ENCODE data around the gene OR2T11. TPM values are rescaled to one million over a fixed set of nuclear protein-coding genes. Genes with fewer than 3 reads are reported as not detected.
"Not testable (repeated sequence)": the region's sequence is repeated elsewhere in the genome, so short reads cannot be mapped to it uniquely, and the experiment has no call there.

The OR2T11 gene
- total RNA-seq, 1 experiment from 2014 or later, result not detected

- Histone ChIP-seq H3K4me1 (ENCODE audit: insufficient read depth, low read length, poor library complexity, severe bottlenecking) (no peaks in the 10 kb centered on the region), H3K27ac (ENCODE audit: low read depth, low read length, poor library complexity, severe bottlenecking) (no peak overlapping the region), H3K27me3 (replicated peaks; ENCODE audit: insufficient read depth, low read depth, low read length, poor library complexity) (no peaks in the 10 kb centered on the region), H3K36me3 (ENCODE audit: insufficient read depth, low read length, poor library complexity, severe bottlenecking) (no peaks in the 10 kb centered on the region), H3K9me3 (ENCODE audit: low read depth, low read length, poor library complexity, severe bottlenecking) (no peaks in the 10 kb centered on the region), H3K4me3 (ENCODE audit: low read depth, low read length, poor library complexity, severe bottlenecking) (no peak overlapping the region)
- no TSS peak for BruUV-seq (replicated peaks)
- ChIA-PET POLR2A (ENCODE audit: low non-redundant PET) (no interaction called here), CTCF (no interaction called here)
- TF ChIP-seq EZH2 (IDR thresholded peaks at IDR 0.05; ENCODE audit: borderline replicate concordance, low read depth, low read length, poor library complexity, severe bottlenecking) (no peak), CTCF (conservative IDR thresholded peaks at IDR 0.05; ENCODE audit: low read depth, low read length) (no peak)
- intact Hi-C loops (cut with micrococcal nuclease; ENCODE audit: unreplicated experiment), result no loop called here
- no peak for DNase-seq (ENCODE audit: low spot score)
Measured at GRCh38 chr1:248589334-248589733, 45.6 kb downstream of the OR2T11 start.

GRCh38 chr1:248585266-248585665, 49.6 kb downstream of the OR2T11 start:
- intact Hi-C loops (cut with micrococcal nuclease; ENCODE audit: unreplicated experiment), result no loop called here
- no peak for DNase-seq (ENCODE audit: low spot score)
- ChIA-PET CTCF (no interaction called here), POLR2A (ENCODE audit: low non-redundant PET) (no interaction called here)
- BruUV-seq (replicated peaks), result no TSS peak
- Histone ChIP-seq H3K27me3 (replicated peaks; ENCODE audit: insufficient read depth, low read depth, low read length, poor library complexity) (no peaks in the 10 kb centered on the region), H3K9me3 (ENCODE audit: low read depth, low read length, poor library complexity, severe bottlenecking) (no peaks in the 10 kb centered on the region), H3K4me1 (ENCODE audit: insufficient read depth, low read length, poor library complexity, severe bottlenecking) (no peaks in the 10 kb centered on the region), H3K4me3 (ENCODE audit: low read depth, low read length, poor library complexity, severe bottlenecking) (no peak overlapping the region), H3K27ac (ENCODE audit: low read depth, low read length, poor library complexity, severe bottlenecking) (no peak overlapping the region), H3K36me3 (ENCODE audit: insufficient read depth, low read length, poor library complexity, severe bottlenecking) (no peaks in the 10 kb centered on the region)
- TF ChIP-seq CTCF (conservative IDR thresholded peaks at IDR 0.05; ENCODE audit: low read depth, low read length), result no peak
- TF ChIP-seq EZH2 (IDR thresholded peaks at IDR 0.05; ENCODE audit: borderline replicate concordance, low read depth, low read length, poor library complexity, severe bottlenecking), result no peak

GRCh38 chr1:248576260-248576980, 58.5 kb downstream of the OR2T11 start:
- ChIA-PET POLR2A (ENCODE audit: low non-redundant PET) (no interaction called here), CTCF (interaction anchor here (0.7 kb wide), 1 partner anchor 174 kb away, joined by 9 read pairs; no protein-coding TSS in a partner anchor)
- Histone ChIP-seq H3K27ac (ENCODE audit: low read depth, low read length, poor library complexity, severe bottlenecking) (no peak overlapping the region), H3K27me3 (replicated peaks; ENCODE audit: insufficient read depth, low read depth, low read length, poor library complexity) (no peaks in the 10 kb centered on the region), H3K4me3 (ENCODE audit: low read depth, low read length, poor library complexity, severe bottlenecking) (no peak overlapping the region), H3K36me3 (ENCODE audit: insufficient read depth, low read length, poor library complexity, severe bottlenecking) (no peaks in the 10 kb centered on the region), H3K9me3 (ENCODE audit: low read depth, low read length, poor library complexity, severe bottlenecking) (no peaks in the 10 kb centered on the region), H3K4me1 (ENCODE audit: insufficient read depth, low read length, poor library complexity, severe bottlenecking) (peaks cover 19% of the 10 kb centered on the region)
- no peak for TF ChIP-seq EZH2 (IDR thresholded peaks at IDR 0.05; ENCODE audit: borderline replicate concordance, low read depth, low read length, poor library complexity, severe bottlenecking)
- TF ChIP-seq CTCF (conservative IDR thresholded peaks at IDR 0.05; ENCODE audit: low read depth, low read length), result no peak
- BruUV-seq (replicated peaks), result no TSS peak
- intact Hi-C loops (cut with micrococcal nuclease; ENCODE audit: unreplicated experiment), result no loop called here
- peak; percentile 44 for DNase-seq (ENCODE audit: low spot score)

DNA sequence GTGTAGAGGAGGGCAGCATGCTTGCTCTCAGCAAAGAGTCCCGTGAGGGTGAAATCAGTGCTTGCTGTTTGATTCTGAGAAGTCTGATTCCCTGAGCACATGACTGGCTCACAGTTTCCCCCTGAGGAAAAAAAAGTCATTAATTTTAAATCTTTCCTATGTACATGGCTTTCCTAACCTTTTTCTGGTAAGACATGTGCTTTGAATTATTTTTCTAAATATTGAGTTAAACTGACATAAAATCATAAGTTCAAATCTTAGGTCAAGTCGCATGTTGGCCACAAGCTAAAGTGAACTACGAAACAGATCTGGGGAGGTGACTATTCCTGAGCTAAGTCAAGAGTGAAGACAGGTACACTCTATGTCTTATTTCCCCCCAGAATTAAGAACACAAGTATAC, 60.2 kb downstream of the OR2T11 start, which contains the start of gene OR2T34:
TSS of gene OR2T34 (minus strand) at position 101 of the 400 bp plus-strand sequence. CDS start at position 101, 0 bp downstream.
- H3K27me3 ChIP-seq (replicated peaks; ENCODE audit: insufficient read depth, low read depth, low read length, poor library complexity); H3K27ac ChIP-seq (ENCODE audit: low read depth, low read length, poor library complexity, severe bottlenecking); BruUV-seq (replicated peaks); CTCF ChIA-PET; POLR2A ChIA-PET (ENCODE audit: low non-redundant PET); H3K9me3 ChIP-seq (ENCODE audit: low read depth, low read length, poor library complexity, severe bottlenecking); H3K36me3 ChIP-seq (ENCODE audit: insufficient read depth, low read length, poor library complexity, severe bottlenecking); intact Hi-C loops (cut with micrococcal nuclease; ENCODE audit: unreplicated experiment); DNase-seq (ENCODE audit: low spot score); H3K4me3 ChIP-seq (ENCODE audit: low read depth, low read length, poor library complexity, severe bottlenecking): not testable (repeated sequence)
- H3K4me1 ChIP-seq (ENCODE audit: insufficient read depth, low read length, poor library complexity, severe bottlenecking), result peaks cover 19% of the 10 kb centered on the region

GRCh38 chr1:248573856-248574255, 61.0 kb downstream of the OR2T11 start:
- BruUV-seq (replicated peaks); H3K27ac ChIP-seq (ENCODE audit: low read depth, low read length, poor library complexity, severe bottlenecking); H3K9me3 ChIP-seq (ENCODE audit: low read depth, low read length, poor library complexity, severe bottlenecking); H3K27me3 ChIP-seq (replicated peaks; ENCODE audit: insufficient read depth, low read depth, low read length, poor library complexity); POLR2A ChIA-PET (ENCODE audit: low non-redundant PET); H3K36me3 ChIP-seq (ENCODE audit: insufficient read depth, low read length, poor library complexity, severe bottlenecking); H3K4me3 ChIP-seq (ENCODE audit: low read depth, low read length, poor library complexity, severe bottlenecking); intact Hi-C loops (cut with micrococcal nuclease; ENCODE audit: unreplicated experiment); DNase-seq (ENCODE audit: low spot score); CTCF ChIA-PET: not testable (repeated sequence)
- H3K4me1 ChIP-seq (ENCODE audit: insufficient read depth, low read length, poor library complexity, severe bottlenecking), result peaks cover 25% of the 10 kb centered on the region

All from A673 (cell line).